ENCODE measurements around the gene NDUFS5. TPM values are rescaled to one million over a fixed set of nuclear protein-coding genes. Genes with fewer than 3 reads are reported as not detected.
"Not testable (repeated sequence)": the region's sequence is repeated elsewhere in the genome, so short reads cannot be mapped to it uniquely, and the experiment has no call there.

NDUFS5 gene
- total RNA-seq, 8 experiments from 2014 or later, result 363 to 848 (median 611) TPM

DNA sequence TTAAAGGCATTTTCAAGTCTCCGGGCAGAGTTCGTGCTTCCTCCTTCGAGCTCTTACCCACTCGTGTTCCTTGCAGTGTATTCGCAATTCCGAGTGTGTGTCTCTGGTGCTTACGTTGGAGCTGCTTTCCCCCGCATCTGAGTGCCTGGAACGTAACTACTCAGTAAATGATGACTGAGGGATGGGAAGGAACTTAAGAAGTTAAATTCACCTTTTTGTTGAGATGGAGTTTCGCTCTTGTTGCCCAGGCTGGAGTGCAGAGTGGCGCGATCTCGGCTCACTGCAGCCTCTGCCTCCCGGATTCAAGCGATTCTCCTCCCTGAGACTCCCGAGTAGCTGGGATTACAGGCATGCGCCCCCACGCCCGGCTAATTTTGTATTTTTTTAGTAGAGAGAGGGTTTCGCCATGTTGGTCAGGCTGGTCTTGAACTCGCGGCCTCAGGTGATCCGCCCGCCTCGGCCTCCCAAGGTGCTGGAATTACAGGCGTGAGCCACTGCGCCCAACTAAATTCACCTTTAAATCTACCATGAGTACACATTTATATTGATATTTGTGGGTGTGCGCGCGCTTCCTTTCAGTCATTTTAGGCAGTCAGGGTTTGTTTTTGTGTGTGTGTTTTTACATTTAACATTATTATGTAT is 837 bp downstream of the NDUFS5 start:
- in situ Hi-C loops (cut with MboI; ENCODE audit: low pct_unique_long_range_greater_than_20kb in 2 of 9, low sequenced_read_pairs in 9 of 9, unreplicated experiment in 9 of 9), result no loop called here
- peak in 3 of 8 experiments; percentile 2 to 4 (median 3) for ATAC-seq (replicated peaks in 6 of 8)
- H3K4me1 ChIP-seq (replicated peaks in 1 of 2), result peaks cover 5% of the 10 kb centered on the region in 2 donors
- peak overlapping the region; percentile 59 to 83 (median 61) for H3K4me3 ChIP-seq
- peak overlapping the region; percentile 78 to 91 for H3K27ac ChIP-seq
- WGBS, 10 experiments, result 0 to 80% (median 34%) methylated on average over 4 to 19 of the region's 30 CpGs; no CpG with 5 or more reads in 1 of the 10 experiments

- Histone ChIP-seq H3K4me1 (replicated peaks in 1 of 2) (no peaks in the 10 kb centered on the region), H3K4me3 (no peak overlapping the region), H3K27ac (no peak overlapping the region)
- ATAC-seq (replicated peaks in 6 of 8), result no peak
- 91 to 100% (median 97%) methylated on average over 1 to 6 of the region's 6 CpGs for WGBS, 10 experiments
- in situ Hi-C loops (cut with MboI; ENCODE audit: low pct_unique_long_range_greater_than_20kb in 2 of 9, low sequenced_read_pairs in 9 of 9, unreplicated experiment in 9 of 9), result no loop called here
Observed at GRCh38 chr1:39034114-39034654, 8.0 kb downstream of the NDUFS5 start.

GRCh38 chr1:39036678-39037077 is 10.5 kb downstream of the NDUFS5 start:
- H3K4me1 ChIP-seq (replicated peaks in 1 of 2), result no peaks in the 10 kb centered on the region
- WGBS, 10 experiments, result 50 to 100% (median 95%) methylated on average over 2 to 5 of the region's 5 CpGs; no CpG with 5 or more reads in 3 of the 10 experiments
- in situ Hi-C loops (cut with MboI; ENCODE audit: low pct_unique_long_range_greater_than_20kb in 2 of 9, low sequenced_read_pairs in 9 of 9, unreplicated experiment in 9 of 9), result no loop called here
- H3K27ac ChIP-seq, result no peak overlapping the region
- ATAC-seq (replicated peaks in 6 of 8), result no peak
- H3K4me3 ChIP-seq, result no peak overlapping the region

DNA sequence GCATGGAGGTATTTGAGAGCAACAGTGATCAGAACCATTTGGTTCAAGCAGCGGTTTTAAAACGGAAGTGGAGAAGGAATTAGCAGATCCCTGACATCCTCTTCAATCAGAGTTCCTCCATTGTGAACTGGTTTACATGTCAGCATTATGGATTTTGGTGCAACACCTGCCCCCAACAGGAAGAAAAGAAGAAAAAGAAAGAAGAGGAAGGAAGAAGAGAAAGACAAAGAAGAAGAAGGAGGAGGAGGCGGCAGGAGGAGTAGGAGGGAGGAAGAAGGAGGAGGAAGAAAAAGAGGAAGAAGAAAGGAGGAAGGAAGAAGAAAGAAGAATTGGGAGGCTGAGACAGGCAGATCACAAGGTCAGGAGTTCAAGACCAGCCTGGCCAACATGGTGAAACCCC is 17.4 kb downstream of the NDUFS5 start:
- WGBS, 10 experiments, result 78 to 100% (median 95%) methylated on average over 1 to 3 of the region's 3 CpGs; no CpG with 5 or more reads in 1 of the 10 experiments
- ATAC-seq (replicated peaks in 6 of 8), result no peak
- no peak overlapping the region for H3K4me3 ChIP-seq
- in situ Hi-C loops (cut with MboI; ENCODE audit: low pct_unique_long_range_greater_than_20kb in 2 of 9, low sequenced_read_pairs in 9 of 9, unreplicated experiment in 9 of 9), result no loop called here
- no peak overlapping the region for H3K27ac ChIP-seq
- H3K4me1 ChIP-seq (replicated peaks in 1 of 2), result peaks cover 0 to 11% of the 10 kb centered on the region in 2 donors

GRCh38 chr1:39044762-39045161 is 18.6 kb downstream of the NDUFS5 start:
- peaks cover 0 to 11% of the 10 kb centered on the region in 2 donors for H3K4me1 ChIP-seq (replicated peaks in 1 of 2)
- H3K4me3 ChIP-seq, result no peak overlapping the region
- WGBS, 10 experiments, result 78 to 100% (median 94%) methylated on average over 1 of the region's 1 CpG; no CpG with 5 or more reads in 6 of the 10 experiments
- in situ Hi-C loops (cut with MboI; ENCODE audit: low pct_unique_long_range_greater_than_20kb in 2 of 9, low sequenced_read_pairs in 9 of 9, unreplicated experiment in 9 of 9), result no loop called here
- ATAC-seq (replicated peaks in 6 of 8), result no peak
- H3K27ac ChIP-seq, result no peak overlapping the region

GRCh38 chr1:39045231-39045630 is 19.1 kb downstream of the NDUFS5 start:
- in situ Hi-C loops (cut with MboI; ENCODE audit: low pct_unique_long_range_greater_than_20kb in 2 of 9, low sequenced_read_pairs in 9 of 9, unreplicated experiment in 9 of 9), result no loop called here
- WGBS, 10 experiments, result 71 to 100% (median 100%) methylated on average over 1 to 4 of the region's 8 CpGs; no CpG with 5 or more reads in 3 of the 10 experiments
- H3K27ac ChIP-seq, result no peak overlapping the region
- no peak overlapping the region for H3K4me3 ChIP-seq
- no peak for ATAC-seq (replicated peaks in 6 of 8)
- peaks cover 0 to 11% of the 10 kb centered on the region in 2 donors for H3K4me1 ChIP-seq (replicated peaks in 1 of 2)

DNA sequence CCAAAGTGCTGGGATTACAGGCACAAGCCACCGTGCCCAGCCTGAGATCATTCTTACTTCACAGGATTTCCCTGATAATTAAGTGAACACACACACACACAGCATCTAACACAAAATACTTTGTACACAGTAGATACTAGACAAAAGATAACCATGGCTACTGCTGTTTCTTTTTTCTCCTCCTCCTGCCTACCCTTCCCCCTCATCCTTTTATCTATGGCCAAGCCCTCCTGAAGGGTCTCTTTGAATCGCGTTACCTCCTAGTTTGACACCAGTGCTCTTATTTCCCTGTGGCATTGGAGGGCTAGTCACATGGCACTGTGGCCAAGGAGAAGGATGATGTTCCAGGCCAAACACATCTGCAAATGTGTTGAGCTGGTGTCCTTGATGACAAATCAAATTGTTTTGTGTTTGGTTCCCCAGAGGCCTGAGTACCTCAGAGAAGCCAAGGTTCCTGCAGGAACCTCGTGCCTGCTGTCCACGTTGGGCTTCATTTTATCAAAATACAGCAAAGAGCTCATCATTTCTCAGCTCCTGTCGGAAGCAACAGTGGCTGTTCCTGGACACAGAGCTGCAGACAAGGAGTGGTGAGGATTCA is 20.6 kb downstream of the NDUFS5 start:
- ATAC-seq (replicated peaks in 6 of 8), result peak in 3 of 8 experiments; percentile 13 to 49 (median 18)
- no peak overlapping the region for H3K4me3 ChIP-seq
- H3K4me1 ChIP-seq (replicated peaks in 1 of 2), result peaks cover 0 to 11% of the 10 kb centered on the region in 2 donors
- in situ Hi-C loops (cut with MboI; ENCODE audit: low pct_unique_long_range_greater_than_20kb in 2 of 9, low sequenced_read_pairs in 9 of 9, unreplicated experiment in 9 of 9), result no loop called here
- H3K27ac ChIP-seq, result peak overlapping the region in 1 of 2 donors; percentile 2
- 0 to 83% (median 66%) methylated on average over 1 to 6 of the region's 6 CpGs; no CpG with 5 or more reads in 3 of the 10 experiments for WGBS, 10 experiments

DNA sequence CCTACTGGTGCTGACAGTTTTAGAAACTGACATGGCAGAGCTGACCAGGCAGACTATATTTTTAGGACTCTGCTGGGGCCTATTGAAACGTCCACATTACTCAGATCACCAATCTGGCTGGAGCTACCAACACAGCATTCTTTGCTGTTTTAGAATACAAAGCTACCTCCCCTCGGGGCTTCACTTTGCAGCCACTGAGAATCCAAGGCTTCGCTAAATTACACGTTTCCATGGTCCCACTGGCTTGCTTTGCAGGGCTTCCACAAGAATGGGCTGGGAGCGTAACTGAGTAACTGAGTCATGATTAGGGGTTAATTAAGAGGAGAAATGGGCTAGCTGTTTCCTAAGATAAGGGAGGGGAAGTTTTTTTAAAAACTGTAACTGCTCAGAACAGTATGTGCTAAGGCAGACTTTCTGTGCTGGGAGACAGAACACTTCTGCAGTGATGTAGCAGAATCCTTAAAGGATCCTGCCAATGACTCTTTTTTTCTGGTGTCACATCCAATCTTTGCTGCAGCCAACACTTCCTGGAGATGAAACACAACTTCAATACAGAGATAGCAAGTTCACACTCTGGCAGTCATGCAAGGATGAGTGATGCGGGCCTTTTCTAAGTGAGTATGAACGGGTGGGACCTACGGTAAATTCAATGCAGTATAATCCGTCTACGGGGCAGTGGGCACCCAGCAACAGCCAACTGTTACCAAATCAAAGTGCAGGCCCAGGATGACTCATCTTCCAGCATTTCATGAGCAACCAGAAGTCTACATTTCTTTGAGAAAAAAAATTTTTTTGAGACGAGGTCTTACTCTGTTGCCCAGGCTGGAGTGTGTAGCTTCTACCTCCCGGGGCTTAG is 21.5 kb downstream of the NDUFS5 start:
- ATAC-seq (replicated peaks in 6 of 8), result peak; percentile 66 to 96 (median 78)
- Histone ChIP-seq H3K27ac (no peak overlapping the region), H3K4me1 (replicated peaks in 1 of 2) (peaks cover 0 to 11% of the 10 kb centered on the region in 2 donors), H3K4me3 (no peak overlapping the region)
- 17 to 76% (median 58%) methylated on average over 1 to 12 of the region's 12 CpGs; no CpG with 5 or more reads in 1 of the 10 experiments for WGBS, 10 experiments
- in situ Hi-C loops (cut with MboI; ENCODE audit: low pct_unique_long_range_greater_than_20kb in 2 of 9, low sequenced_read_pairs in 9 of 9, unreplicated experiment in 9 of 9), result no loop called here

GRCh38 chr1:39048745-39049370 is 22.7 kb downstream of the NDUFS5 start:
- in situ Hi-C loops (cut with MboI; ENCODE audit: low pct_unique_long_range_greater_than_20kb in 2 of 9, low sequenced_read_pairs in 9 of 9, unreplicated experiment in 9 of 9), result no loop called here
- H3K27ac ChIP-seq, result no peak overlapping the region
- WGBS, 10 experiments, result 50 to 94% (median 80%) methylated on average over 1 to 7 of the region's 7 CpGs; no CpG with 5 or more reads in 2 of the 10 experiments
- ATAC-seq (replicated peaks in 6 of 8), result no peak
- H3K4me1 ChIP-seq (replicated peaks in 1 of 2), result peaks cover 0 to 11% of the 10 kb centered on the region in 2 donors
- no peak overlapping the region for H3K4me3 ChIP-seq

DNA sequence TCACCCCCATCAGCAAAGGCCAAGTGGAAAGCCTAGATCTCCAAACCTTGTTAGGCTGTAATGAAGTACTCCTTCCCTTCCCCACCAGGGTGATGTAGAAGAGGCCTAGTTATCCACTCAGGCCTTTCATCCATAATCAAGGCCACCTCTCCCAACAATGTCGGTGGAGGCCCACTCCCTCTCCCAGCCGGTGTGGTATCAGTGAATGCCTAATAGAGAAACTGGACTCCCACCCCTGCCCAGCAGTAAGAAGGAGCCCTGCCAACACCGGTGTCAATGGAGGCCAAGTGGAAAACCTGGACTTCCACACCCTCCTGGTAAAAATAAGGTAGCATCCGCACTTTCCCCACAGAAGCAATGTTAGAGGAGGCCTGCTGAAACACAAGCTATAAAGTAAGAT is 23.9 kb downstream of the NDUFS5 start:
- Histone ChIP-seq H3K4me3 (no peak overlapping the region), H3K27ac (no peak overlapping the region), H3K4me1 (replicated peaks in 1 of 2) (peaks cover 0 to 11% of the 10 kb centered on the region in 2 donors)
- ATAC-seq (replicated peaks in 6 of 8), result no peak
- in situ Hi-C loops (cut with MboI; ENCODE audit: low pct_unique_long_range_greater_than_20kb in 2 of 9, low sequenced_read_pairs in 9 of 9, unreplicated experiment in 9 of 9), result no loop called here
- 97 to 100% (median 100%) methylated on average over 1 to 4 of the region's 4 CpGs; no CpG with 5 or more reads in 4 of the 10 experiments for WGBS, 10 experiments

- H3K4me3 ChIP-seq; H3K27ac ChIP-seq; in situ Hi-C loops (cut with MboI; ENCODE audit: low pct_unique_long_range_greater_than_20kb in 2 of 9, low sequenced_read_pairs in 9 of 9, unreplicated experiment in 9 of 9): not testable (repeated sequence)
Observed at GRCh38 chr1:39051193-39051850, 25.2 kb downstream of the NDUFS5 start.

DNA sequence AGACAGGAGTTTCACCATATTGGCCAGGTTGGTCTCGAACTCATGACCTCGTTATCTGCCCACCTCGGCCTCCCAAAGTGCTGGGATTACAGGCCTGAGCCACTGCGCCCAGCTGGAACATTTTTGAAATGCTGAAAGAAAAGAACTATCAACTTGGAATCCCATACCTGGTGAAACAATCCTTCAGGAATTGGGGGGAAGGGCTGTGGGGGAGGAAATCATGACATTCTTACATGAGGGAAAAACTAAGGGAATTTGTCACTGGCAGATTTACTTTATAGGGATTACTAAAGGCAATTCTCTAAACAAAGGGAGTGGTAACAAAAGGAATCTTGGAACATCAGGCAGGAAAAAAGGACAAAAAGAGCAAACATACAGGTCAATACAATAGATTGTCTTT is 25.8 kb downstream of the NDUFS5 start:
- in situ Hi-C loops (cut with MboI; ENCODE audit: low pct_unique_long_range_greater_than_20kb in 2 of 9, low sequenced_read_pairs in 9 of 9, unreplicated experiment in 9 of 9), result no loop called here
- Histone ChIP-seq H3K4me1 (replicated peaks in 1 of 2) (peaks cover 0 to 5% of the 10 kb centered on the region in 2 donors), H3K27ac (no peak overlapping the region), H3K4me3 (no peak overlapping the region)
- 62 to 100% (median 91%) methylated on average over 1 to 4 of the region's 4 CpGs; no CpG with 5 or more reads in 2 of the 10 experiments for WGBS, 10 experiments
- no peak for ATAC-seq (replicated peaks in 6 of 8)

More at GRCh38 chr1:39051193-39051850, 25.2 kb downstream of the NDUFS5 start:
- H3K4me1 ChIP-seq (replicated peaks in 1 of 2), result peaks cover 0 to 11% of the 10 kb centered on the region in 2 donors
- ATAC-seq (replicated peaks in 6 of 8), result not testable (repeated sequence)
- whole genome bisulfite sequencing, 10 experiments, result 10 to 93% (median 82%) methylated on average over 1 to 9 of the region's 11 CpGs

Data from motor neuron (in vitro differentiated cells).